Measurements from ENCODE around the gene LEKR1.
"Not testable (repeated sequence)": the region's sequence is repeated elsewhere in the genome, so short reads cannot be mapped to it uniquely, and the experiment has no call there.

LEKR1 gene

GRCh38 chr3:156902916-156903315, 76.8 kb downstream of the LEKR1 start:
- H3K27ac ChIP-seq (ENCODE audit: low read depth, low read length): no peak overlapping the region

DNA sequence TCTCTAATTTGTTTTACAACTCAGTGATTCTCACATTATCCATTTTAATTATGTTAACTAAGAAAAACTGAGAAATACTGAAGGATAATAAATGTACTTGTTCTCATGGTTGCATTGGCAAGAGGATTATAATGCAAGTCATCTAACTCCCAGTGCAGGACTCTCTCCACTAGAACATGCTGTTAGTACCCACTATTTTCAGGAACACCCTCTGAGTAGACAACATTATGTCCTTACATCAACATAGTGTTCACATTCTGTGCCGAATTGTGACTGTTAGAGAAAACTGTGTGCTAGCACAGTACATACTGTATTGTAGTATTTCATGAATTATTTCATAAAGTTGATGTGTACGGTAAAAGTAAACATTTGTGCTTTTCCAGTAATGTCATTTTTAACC, 80.1 kb downstream of the LEKR1 start:
- peaks cover 3% of the 10 kb centered on the region for H3K4me1 ChIP-seq (ENCODE audit: control insufficient read depth, insufficient read depth, low read length, unreplicated experiment)
- no peak overlapping the region for H3K27ac ChIP-seq (ENCODE audit: low read depth, low read length)
- no peak overlapping the region for H2AFZ ChIP-seq (ENCODE audit: low read length, unreplicated experiment)
- no peak overlapping the region for H3K4me3 ChIP-seq (ENCODE audit: low read depth, low read length)
- H3K27me3 ChIP-seq (ENCODE audit: insufficient read depth, low read length): no peaks in the 10 kb centered on the region
- no peaks in the 10 kb centered on the region for H3K36me3 ChIP-seq (ENCODE audit: insufficient read depth, low read length)
- no peaks in the 10 kb centered on the region for H3K79me2 ChIP-seq (ENCODE audit: control insufficient read depth, insufficient read depth, low read length, unreplicated experiment)

More at GRCh38 chr3:156902916-156903315, 76.8 kb downstream of the LEKR1 start:
- Histone ChIP-seq H3K27me3 (ENCODE audit: insufficient read depth, low read length) (no peaks in the 10 kb centered on the region), H3K4me1 (ENCODE audit: control insufficient read depth, insufficient read depth, low read length, unreplicated experiment) (peaks cover 3% of the 10 kb centered on the region), H3K4me3 (ENCODE audit: low read depth, low read length) (no peak overlapping the region), H3K36me3 (ENCODE audit: insufficient read depth, low read length) (no peaks in the 10 kb centered on the region), H3K79me2 (ENCODE audit: control insufficient read depth, insufficient read depth, low read length, unreplicated experiment) (no peaks in the 10 kb centered on the region), H2AFZ (ENCODE audit: low read length, unreplicated experiment) (no peak overlapping the region)

GRCh38 chr3:156908398-156908797, 82.2 kb downstream of the LEKR1 start:
- Histone ChIP-seq H3K36me3 (ENCODE audit: insufficient read depth, low read length) (no peaks in the 10 kb centered on the region), H2AFZ (ENCODE audit: low read length, unreplicated experiment) (no peak overlapping the region), H3K4me1 (ENCODE audit: control insufficient read depth, insufficient read depth, low read length, unreplicated experiment) (no peaks in the 10 kb centered on the region), H3K4me3 (ENCODE audit: low read depth, low read length) (no peak overlapping the region), H3K27ac (ENCODE audit: low read depth, low read length) (no peak overlapping the region), H3K79me2 (ENCODE audit: control insufficient read depth, insufficient read depth, low read length, unreplicated experiment) (no peaks in the 10 kb centered on the region), H3K27me3 (ENCODE audit: insufficient read depth, low read length) (no peaks in the 10 kb centered on the region)

DNA sequence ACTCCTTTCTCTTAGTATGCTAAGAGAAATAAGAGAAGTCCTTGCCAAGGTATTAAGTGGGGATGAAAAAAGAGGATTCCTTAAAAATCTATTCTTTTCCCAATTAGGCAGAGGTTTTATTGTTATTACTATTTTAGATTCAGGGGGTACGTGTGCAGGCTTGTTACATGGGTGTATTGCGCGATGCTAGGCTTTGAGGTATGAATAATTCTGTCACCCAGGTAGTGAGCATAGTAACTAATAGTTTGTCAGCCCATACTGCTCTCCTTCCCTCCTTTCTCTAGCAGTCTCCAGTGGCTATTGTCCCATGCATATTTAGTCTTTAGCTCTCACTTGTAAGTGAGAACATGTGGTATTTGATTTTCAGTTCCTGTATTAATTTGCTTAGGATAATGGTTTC, 83.9 kb downstream of the LEKR1 start:
- no peaks in the 10 kb centered on the region for H3K79me2 ChIP-seq (ENCODE audit: control insufficient read depth, insufficient read depth, low read length, unreplicated experiment)
- no peaks in the 10 kb centered on the region for H3K4me1 ChIP-seq (ENCODE audit: control insufficient read depth, insufficient read depth, low read length, unreplicated experiment)
- no peak overlapping the region for H2AFZ ChIP-seq (ENCODE audit: low read length, unreplicated experiment)
- no peak overlapping the region for H3K4me3 ChIP-seq (ENCODE audit: low read depth, low read length)
- no peaks in the 10 kb centered on the region for H3K36me3 ChIP-seq (ENCODE audit: insufficient read depth, low read length)
- H3K27me3 ChIP-seq (ENCODE audit: insufficient read depth, low read length): no peaks in the 10 kb centered on the region
- no peak overlapping the region for H3K27ac ChIP-seq (ENCODE audit: low read depth, low read length)

GRCh38 chr3:156910831-156911230, 84.7 kb downstream of the LEKR1 start:
- not testable (repeated sequence) for H3K4me1 ChIP-seq (ENCODE audit: control insufficient read depth, insufficient read depth, low read length, unreplicated experiment); H3K36me3 ChIP-seq (ENCODE audit: insufficient read depth, low read length); H3K79me2 ChIP-seq (ENCODE audit: control insufficient read depth, insufficient read depth, low read length, unreplicated experiment); H3K27me3 ChIP-seq (ENCODE audit: insufficient read depth, low read length); H3K27ac ChIP-seq (ENCODE audit: low read depth, low read length); H3K4me3 ChIP-seq (ENCODE audit: low read depth, low read length); H2AFZ ChIP-seq (ENCODE audit: low read length, unreplicated experiment)

GRCh38 chr3:156914300-156914699, 88.1 kb downstream of the LEKR1 start:
- H3K79me2 ChIP-seq (ENCODE audit: control insufficient read depth, insufficient read depth, low read length, unreplicated experiment); H3K27ac ChIP-seq (ENCODE audit: low read depth, low read length); H3K27me3 ChIP-seq (ENCODE audit: insufficient read depth, low read length); H3K36me3 ChIP-seq (ENCODE audit: insufficient read depth, low read length); H3K4me1 ChIP-seq (ENCODE audit: control insufficient read depth, insufficient read depth, low read length, unreplicated experiment); H2AFZ ChIP-seq (ENCODE audit: low read length, unreplicated experiment); H3K4me3 ChIP-seq (ENCODE audit: low read depth, low read length): not testable (repeated sequence)

DNA sequence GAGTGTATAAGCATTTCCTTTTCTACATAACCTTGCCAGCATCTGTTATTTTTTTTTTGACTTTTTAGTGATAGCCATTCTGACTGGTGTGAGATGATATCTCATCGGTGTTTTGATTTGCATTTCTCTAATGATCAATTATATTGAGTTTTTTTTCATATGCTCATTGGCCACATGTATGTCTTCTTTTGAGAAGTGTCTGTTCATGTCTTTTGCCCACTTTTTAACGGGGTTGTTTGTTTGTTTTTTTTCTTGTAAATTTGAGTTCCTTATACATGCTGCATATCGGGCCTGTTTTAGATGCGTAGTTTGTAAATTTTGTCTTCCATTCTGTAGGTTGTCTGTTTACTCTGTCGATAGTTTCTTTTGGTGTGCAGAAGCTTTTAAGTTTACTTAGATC, 89.2 kb downstream of the LEKR1 start:
- H3K36me3 ChIP-seq (ENCODE audit: insufficient read depth, low read length): no peaks in the 10 kb centered on the region
- no peak overlapping the region for H3K4me3 ChIP-seq (ENCODE audit: low read depth, low read length)
- H3K27me3 ChIP-seq (ENCODE audit: insufficient read depth, low read length): no peaks in the 10 kb centered on the region
- no peaks in the 10 kb centered on the region for H3K4me1 ChIP-seq (ENCODE audit: control insufficient read depth, insufficient read depth, low read length, unreplicated experiment)
- no peaks in the 10 kb centered on the region for H3K79me2 ChIP-seq (ENCODE audit: control insufficient read depth, insufficient read depth, low read length, unreplicated experiment)
- no peak overlapping the region for H2AFZ ChIP-seq (ENCODE audit: low read length, unreplicated experiment)
- no peak overlapping the region for H3K27ac ChIP-seq (ENCODE audit: low read depth, low read length)

DNA sequence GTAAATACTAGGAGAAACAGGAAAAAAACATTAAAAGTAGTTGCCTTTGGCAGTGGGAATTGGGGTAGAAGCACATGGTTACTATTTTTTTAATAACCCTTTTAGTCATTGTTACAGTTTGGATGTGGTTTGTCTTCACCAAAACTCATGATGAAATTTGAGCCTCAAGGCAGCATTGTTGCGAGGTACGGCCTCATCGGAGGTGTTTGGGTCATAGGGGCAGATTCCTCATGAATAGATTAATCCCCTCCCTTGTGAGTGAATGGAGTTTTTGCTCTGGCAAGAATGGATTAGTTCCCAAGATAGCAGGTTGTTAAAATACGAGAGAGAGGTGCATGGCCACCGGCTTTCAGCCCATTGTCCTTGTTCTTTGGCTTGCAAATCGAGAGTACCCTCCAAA, 92.6 kb downstream of the LEKR1 start:
- Histone ChIP-seq H3K27ac (ENCODE audit: low read depth, low read length) (no peak overlapping the region), H3K4me1 (ENCODE audit: control insufficient read depth, insufficient read depth, low read length, unreplicated experiment) (no peaks in the 10 kb centered on the region), H2AFZ (ENCODE audit: low read length, unreplicated experiment) (no peak overlapping the region)

GRCh38 chr3:156919818-156920217, 93.7 kb downstream of the LEKR1 start:
- Histone ChIP-seq H3K36me3 (ENCODE audit: insufficient read depth, low read length) (no peaks in the 10 kb centered on the region), H3K27ac (ENCODE audit: low read depth, low read length) (no peak overlapping the region), H3K27me3 (ENCODE audit: insufficient read depth, low read length) (no peaks in the 10 kb centered on the region), H3K79me2 (ENCODE audit: control insufficient read depth, insufficient read depth, low read length, unreplicated experiment) (no peaks in the 10 kb centered on the region), H3K4me3 (ENCODE audit: low read depth, low read length) (no peak overlapping the region), H2AFZ (ENCODE audit: low read length, unreplicated experiment) (no peak overlapping the region), H3K4me1 (ENCODE audit: control insufficient read depth, insufficient read depth, low read length, unreplicated experiment) (no peaks in the 10 kb centered on the region)

More for the DNA sequence above, 92.6 kb downstream of the LEKR1 start:
- no peaks in the 10 kb centered on the region for H3K36me3 ChIP-seq (ENCODE audit: insufficient read depth, low read length)
- no peak overlapping the region for H3K4me3 ChIP-seq (ENCODE audit: low read depth, low read length)
- H3K79me2 ChIP-seq (ENCODE audit: control insufficient read depth, insufficient read depth, low read length, unreplicated experiment): no peaks in the 10 kb centered on the region
- no peaks in the 10 kb centered on the region for H3K27me3 ChIP-seq (ENCODE audit: insufficient read depth, low read length)

- Histone ChIP-seq H3K4me3 (ENCODE audit: low read depth, low read length) (no peak overlapping the region), H3K27ac (ENCODE audit: low read depth, low read length) (no peak overlapping the region), H3K36me3 (ENCODE audit: insufficient read depth, low read length) (no peaks in the 10 kb centered on the region), H3K4me1 (ENCODE audit: control insufficient read depth, insufficient read depth, low read length, unreplicated experiment) (no peaks in the 10 kb centered on the region), H3K79me2 (ENCODE audit: control insufficient read depth, insufficient read depth, low read length, unreplicated experiment) (no peaks in the 10 kb centered on the region), H3K27me3 (ENCODE audit: insufficient read depth, low read length) (no peaks in the 10 kb centered on the region), H2AFZ (ENCODE audit: low read length, unreplicated experiment) (no peak overlapping the region)
These were observed 94.2 kb downstream of the LEKR1 start for GRCh38 chr3:156920399-156920798.

DNA sequence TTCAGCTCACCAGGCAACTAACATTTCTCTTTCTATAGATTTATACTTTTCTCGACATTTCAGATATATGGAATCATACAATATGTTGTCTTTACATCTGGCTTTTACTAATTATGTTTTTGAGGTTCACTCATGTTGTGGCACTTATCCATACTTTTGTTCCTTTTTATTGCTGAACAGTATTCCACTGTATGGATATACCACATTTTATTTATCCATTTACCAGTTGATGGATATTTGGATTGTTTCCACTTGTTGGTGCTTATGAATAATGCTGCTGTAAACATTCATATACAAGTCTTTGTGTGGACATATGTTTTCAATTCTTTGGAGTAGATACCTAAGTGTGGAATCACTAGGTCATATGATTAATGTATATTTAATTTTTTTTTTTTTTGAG, 97.2 kb downstream of the LEKR1 start:
- no peak overlapping the region for H2AFZ ChIP-seq (ENCODE audit: low read length, unreplicated experiment)
- no peak overlapping the region for H3K27ac ChIP-seq (ENCODE audit: low read depth, low read length)
- no peaks in the 10 kb centered on the region for H3K27me3 ChIP-seq (ENCODE audit: insufficient read depth, low read length)
- no peak overlapping the region for H3K4me3 ChIP-seq (ENCODE audit: low read depth, low read length)
- no peaks in the 10 kb centered on the region for H3K36me3 ChIP-seq (ENCODE audit: insufficient read depth, low read length)
- no peaks in the 10 kb centered on the region for H3K79me2 ChIP-seq (ENCODE audit: control insufficient read depth, insufficient read depth, low read length, unreplicated experiment)
- no peaks in the 10 kb centered on the region for H3K4me1 ChIP-seq (ENCODE audit: control insufficient read depth, insufficient read depth, low read length, unreplicated experiment)

- H3K27ac ChIP-seq (ENCODE audit: low read depth, low read length): no peak overlapping the region
- no peaks in the 10 kb centered on the region for H3K4me1 ChIP-seq (ENCODE audit: control insufficient read depth, insufficient read depth, low read length, unreplicated experiment)
These were observed 112.6 kb downstream of the LEKR1 start for GRCh38 chr3:156938724-156939123.

More at GRCh38 chr3:156938724-156939123, 112.6 kb downstream of the LEKR1 start:
- Histone ChIP-seq H3K4me3 (ENCODE audit: low read depth, low read length) (no peak overlapping the region), H2AFZ (ENCODE audit: low read length, unreplicated experiment) (no peak overlapping the region), H3K36me3 (ENCODE audit: insufficient read depth, low read length) (no peaks in the 10 kb centered on the region), H3K27me3 (ENCODE audit: insufficient read depth, low read length) (no peaks in the 10 kb centered on the region), H3K79me2 (ENCODE audit: control insufficient read depth, insufficient read depth, low read length, unreplicated experiment) (no peaks in the 10 kb centered on the region)
